ENCODE results near the gene ATP6V1E1.

DNA sequence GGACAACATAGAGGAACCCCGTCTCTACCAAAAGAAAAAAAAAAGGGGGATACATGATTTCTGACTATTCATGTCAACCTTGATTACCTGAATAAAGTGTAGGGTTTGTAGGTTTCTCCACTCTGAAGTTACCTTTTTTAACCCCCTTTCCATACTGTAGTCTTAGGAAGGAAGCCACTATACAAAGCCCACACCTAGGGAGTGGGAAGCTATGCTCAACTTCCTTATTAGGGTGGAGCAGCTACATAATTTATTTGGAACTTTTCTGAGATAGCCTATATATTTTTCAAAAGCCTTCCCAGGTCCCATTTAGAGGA, 582 bp upstream of the ATP6V1E1 start:
- TF ChIP-seq, protein P1, sequence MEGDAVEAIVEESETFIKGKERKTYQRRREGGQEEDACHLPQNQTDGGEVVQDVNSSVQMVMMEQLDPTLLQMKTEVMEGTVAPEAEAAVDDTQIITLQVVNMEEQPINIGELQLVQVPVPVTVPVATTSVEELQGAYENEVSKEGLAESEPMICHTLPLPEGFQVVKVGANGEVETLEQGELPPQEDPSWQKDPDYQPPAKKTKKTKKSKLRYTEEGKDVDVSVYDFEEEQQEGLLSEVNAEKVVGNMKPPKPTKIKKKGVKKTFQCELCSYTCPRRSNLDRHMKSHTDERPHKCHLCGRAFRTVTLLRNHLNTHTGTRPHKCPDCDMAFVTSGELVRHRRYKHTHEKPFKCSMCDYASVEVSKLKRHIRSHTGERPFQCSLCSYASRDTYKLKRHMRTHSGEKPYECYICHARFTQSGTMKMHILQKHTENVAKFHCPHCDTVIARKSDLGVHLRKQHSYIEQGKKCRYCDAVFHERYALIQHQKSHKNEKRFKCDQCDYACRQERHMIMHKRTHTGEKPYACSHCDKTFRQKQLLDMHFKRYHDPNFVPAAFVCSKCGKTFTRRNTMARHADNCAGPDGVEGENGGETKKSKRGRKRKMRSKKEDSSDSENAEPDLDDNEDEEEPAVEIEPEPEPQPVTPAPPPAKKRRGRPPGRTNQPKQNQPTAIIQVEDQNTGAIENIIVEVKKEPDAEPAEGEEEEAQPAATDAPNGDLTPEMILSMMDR (tag by site-specific recombination; IDR thresholded peaks at IDR 0.05): no peak
- no peak for TF ChIP-seq ZBTB21 (tag by site-specific recombination; IDR thresholded peaks at IDR 0.05)
